Posterior cingulate gyrus (tissue), 11 donors: ENCODE data around the gene COLGALT1.

ENCODE experiments used
- DNase-seq, 10 donors: peaks; one replicate each; pipeline versions ENCODE4 v3.0.0 to v3.0.0-alpha.2; 2020 to 2021; ENCODE audit warnings: mixed read lengths in 3 of 10
- intact Hi-C: fragments of 100-400 bp; cut with DNase I; formaldehyde crosslinking; loops from one replicate; pipeline ENCODE4 v1.15.1; 2023

Gene COLGALT1

GRCh38 chr19:17616686-17616960 lies 61.2 kb downstream of the COLGALT1 start:
- intact Hi-C loops, result no loop called here
- peak in 2 of 10 donors; percentile 21 to 40 for DNase-seq

GRCh38 chr19:17616961-17617806 lies 61.7 kb downstream of the COLGALT1 start:
- intact Hi-C loops, result no loop called here
- peak in 1 of 10 donors; percentile 74 for DNase-seq

GRCh38 chr19:17617807-17618192 lies 62.4 kb downstream of the COLGALT1 start:
- intact Hi-C loops, result no loop called here
- peak in 1 of 10 donors; percentile 35 for DNase-seq

GRCh38 chr19:17618281-17618903 lies 62.9 kb downstream of the COLGALT1 start:
- intact Hi-C loops, result no loop called here

GRCh38 chr19:17618936-17619335 lies 63.5 kb downstream of the COLGALT1 start:
- peak in 2 of 10 donors; percentile 9 to 25 for DNase-seq
- intact Hi-C loops, result no loop called here

More at GRCh38 chr19:17618281-17618903, 62.9 kb downstream of the COLGALT1 start:
- peak in 2 of 10 donors; percentile 51 to 61 for DNase-seq

GRCh38 chr19:17620696-17621095 lies 65.2 kb downstream of the COLGALT1 start:
- DNase-seq, result peak in 2 of 10 donors; percentile 9 to 16
- intact Hi-C loops, result no loop called here

GRCh38 chr19:17623224-17623935 lies 67.9 kb downstream of the COLGALT1 start:
- intact Hi-C loops, result no loop called here
- DNase-seq, result peak in 3 of 10 donors; percentile 43 to 69 (median 47)

- peak in 3 of 10 donors; percentile 27 to 61 (median 35) for DNase-seq
- intact Hi-C loops, result no loop called here
Measured at GRCh38 chr19:17624314-17624991, 69.0 kb downstream of the COLGALT1 start.

GRCh38 chr19:17625043-17625442 lies 69.6 kb downstream of the COLGALT1 start:
- DNase-seq, result peak in 1 of 10 donors; percentile 6
- intact Hi-C loops, result no loop called here

- intact Hi-C loops, result no loop called here
Measured at GRCh38 chr19:17625980-17626379, 70.5 kb downstream of the COLGALT1 start.

GRCh38 chr19:17626456-17627015 lies 71.1 kb downstream of the COLGALT1 start:
- intact Hi-C loops, result no loop called here
- peak in 3 of 10 donors; percentile 46 to 75 (median 57) for DNase-seq

More at GRCh38 chr19:17625980-17626379, 70.5 kb downstream of the COLGALT1 start:
- DNase-seq, result peak in 1 of 10 donors; percentile 3

- intact Hi-C loops, result no loop called here
- DNase-seq, result peak in 1 of 10 donors; percentile 46
Measured at GRCh38 chr19:17627161-17627560, 71.7 kb downstream of the COLGALT1 start.

- peak in 3 of 10 donors; percentile 31 to 65 (median 35) for DNase-seq
- intact Hi-C loops, result no loop called here
Measured at GRCh38 chr19:17627921-17628320, 72.5 kb downstream of the COLGALT1 start.

- intact Hi-C loops, result no loop called here
- DNase-seq, result peak in 1 of 10 donors; percentile 3
Measured at GRCh38 chr19:17629760-17630159, 74.3 kb downstream of the COLGALT1 start.

- intact Hi-C loops, result no loop called here
- DNase-seq, result peak in 3 of 10 donors; percentile 18 to 63 (median 41)
Measured at GRCh38 chr19:17632577-17632976, 77.1 kb downstream of the COLGALT1 start.
